ENCODE results near the gene DHX34.

DHX34 gene

GRCh38 chr19:47312366-47313006 is 36.6 kb upstream of the DHX34 start:
- Histone ChIP-seq H3K27ac (ENCODE audit: low read length) (no peak overlapping the region), H3K36me3 (ENCODE audit: insufficient read depth, low read depth, low read length) (no peaks in the 10 kb centered on the region), H3K4me3 (ENCODE audit: low read length) (no peak overlapping the region), H3K4me1 (ENCODE audit: insufficient read depth, low read length) (no peaks in the 10 kb centered on the region), H3K9ac (ENCODE audit: low read depth, low read length) (no peak overlapping the region), H3K27me3 (ENCODE audit: insufficient read depth, low read length) (no peaks in the 10 kb centered on the region; the same call in 1 of the 2 replicates), H3K9me3 (ENCODE audit: insufficient read depth, low read depth, low read length) (no peaks in the 10 kb centered on the region)

- Histone ChIP-seq H3K9me3 (ENCODE audit: insufficient read depth, low read depth, low read length) (no peaks in the 10 kb centered on the region), H3K9ac (ENCODE audit: low read depth, low read length) (no peak overlapping the region), H3K27me3 (ENCODE audit: insufficient read depth, low read length) (no peaks in the 10 kb centered on the region; the same call in 1 of the 2 replicates), H3K27ac (ENCODE audit: low read length) (no peak overlapping the region), H3K4me1 (ENCODE audit: insufficient read depth, low read length) (no peaks in the 10 kb centered on the region), H3K4me3 (ENCODE audit: low read length) (no peak overlapping the region), H3K36me3 (ENCODE audit: insufficient read depth, low read depth, low read length) (no peaks in the 10 kb centered on the region)
These were observed 35.3 kb upstream of the DHX34 start for GRCh38 chr19:47313754-47314295.

- no peaks in the 10 kb centered on the region for H3K36me3 ChIP-seq (ENCODE audit: insufficient read depth, low read depth, low read length)
- no peaks in the 10 kb centered on the region for H3K9me3 ChIP-seq (ENCODE audit: insufficient read depth, low read depth, low read length)
- no peak overlapping the region for H3K9ac ChIP-seq (ENCODE audit: low read depth, low read length)
- no peak overlapping the region for H3K4me3 ChIP-seq (ENCODE audit: low read length)
- H3K27me3 ChIP-seq (ENCODE audit: insufficient read depth, low read length): no peaks in the 10 kb centered on the region
- no peak overlapping the region for H3K27ac ChIP-seq (ENCODE audit: low read length)
- H3K4me1 ChIP-seq (ENCODE audit: insufficient read depth, low read length): no peaks in the 10 kb centered on the region
These were observed 33.8 kb upstream of the DHX34 start for GRCh38 chr19:47315125-47315821.

GRCh38 chr19:47316513-47316912 is 32.6 kb upstream of the DHX34 start:
- Histone ChIP-seq H3K36me3 (ENCODE audit: insufficient read depth, low read depth, low read length) (no peaks in the 10 kb centered on the region), H3K27me3 (ENCODE audit: insufficient read depth, low read length) (no peaks in the 10 kb centered on the region), H3K9me3 (ENCODE audit: insufficient read depth, low read depth, low read length) (no peaks in the 10 kb centered on the region), H3K9ac (ENCODE audit: low read depth, low read length) (no peak overlapping the region), H3K4me3 (ENCODE audit: low read length) (no peak overlapping the region), H3K27ac (ENCODE audit: low read length) (no peak overlapping the region), H3K4me1 (ENCODE audit: insufficient read depth, low read length) (no peaks in the 10 kb centered on the region)

GRCh38 chr19:47319923-47320871 is 28.9 kb upstream of the DHX34 start:
- no peaks in the 10 kb centered on the region for H3K9me3 ChIP-seq (ENCODE audit: insufficient read depth, low read depth, low read length)
- no peaks in the 10 kb centered on the region for H3K36me3 ChIP-seq (ENCODE audit: insufficient read depth, low read depth, low read length)
- no peaks in the 10 kb centered on the region for H3K4me1 ChIP-seq (ENCODE audit: insufficient read depth, low read length)
- no peak overlapping the region for H3K9ac ChIP-seq (ENCODE audit: low read depth, low read length)
- H3K27ac ChIP-seq (ENCODE audit: low read length): no peak overlapping the region
- H3K27me3 ChIP-seq (ENCODE audit: insufficient read depth, low read length): no peaks in the 10 kb centered on the region
- no peak overlapping the region for H3K4me3 ChIP-seq (ENCODE audit: low read length)

GRCh38 chr19:47321630-47322029 is 27.5 kb upstream of the DHX34 start:
- no peak overlapping the region for H3K9ac ChIP-seq (ENCODE audit: low read depth, low read length)
- H3K36me3 ChIP-seq (ENCODE audit: insufficient read depth, low read depth, low read length): no peaks in the 10 kb centered on the region
- no peaks in the 10 kb centered on the region for H3K9me3 ChIP-seq (ENCODE audit: insufficient read depth, low read depth, low read length)
- H3K27me3 ChIP-seq (ENCODE audit: insufficient read depth, low read length): no peaks in the 10 kb centered on the region
- H3K27ac ChIP-seq (ENCODE audit: low read length): no peak overlapping the region
- H3K4me3 ChIP-seq (ENCODE audit: low read length): no peak overlapping the region
- no peaks in the 10 kb centered on the region for H3K4me1 ChIP-seq (ENCODE audit: insufficient read depth, low read length)

GRCh38 chr19:47322058-47322457 is 27.1 kb upstream of the DHX34 start:
- Histone ChIP-seq H3K9me3 (ENCODE audit: insufficient read depth, low read depth, low read length) (no peaks in the 10 kb centered on the region), H3K9ac (ENCODE audit: low read depth, low read length) (no peak overlapping the region), H3K36me3 (ENCODE audit: insufficient read depth, low read depth, low read length) (no peaks in the 10 kb centered on the region), H3K27me3 (ENCODE audit: insufficient read depth, low read length) (no peaks in the 10 kb centered on the region), H3K27ac (ENCODE audit: low read length) (no peak overlapping the region), H3K4me3 (ENCODE audit: low read length) (no peak overlapping the region), H3K4me1 (ENCODE audit: insufficient read depth, low read length) (no peaks in the 10 kb centered on the region)

- H3K27ac ChIP-seq (ENCODE audit: low read length): no peak overlapping the region
- H3K27me3 ChIP-seq (ENCODE audit: insufficient read depth, low read length): no peaks in the 10 kb centered on the region
- H3K4me1 ChIP-seq (ENCODE audit: insufficient read depth, low read length): no peaks in the 10 kb centered on the region
- no peaks in the 10 kb centered on the region for H3K36me3 ChIP-seq (ENCODE audit: insufficient read depth, low read depth, low read length)
- H3K9ac ChIP-seq (ENCODE audit: low read depth, low read length): no peak overlapping the region
- no peak overlapping the region for H3K4me3 ChIP-seq (ENCODE audit: low read length)
- no peaks in the 10 kb centered on the region for H3K9me3 ChIP-seq (ENCODE audit: insufficient read depth, low read depth, low read length)
These were observed 25.7 kb upstream of the DHX34 start for GRCh38 chr19:47323409-47323808.

- Histone ChIP-seq H3K27me3 (ENCODE audit: insufficient read depth, low read length) (no peaks in the 10 kb centered on the region), H3K36me3 (ENCODE audit: insufficient read depth, low read depth, low read length) (no peaks in the 10 kb centered on the region), H3K9me3 (ENCODE audit: insufficient read depth, low read depth, low read length) (no peaks in the 10 kb centered on the region), H3K4me1 (ENCODE audit: insufficient read depth, low read length) (no peaks in the 10 kb centered on the region), H3K9ac (ENCODE audit: low read depth, low read length) (no peak overlapping the region), H3K4me3 (ENCODE audit: low read length) (no peak overlapping the region), H3K27ac (ENCODE audit: low read length) (no peak overlapping the region)
These were observed 25.2 kb upstream of the DHX34 start for GRCh38 chr19:47323872-47324271.

GRCh38 chr19:47324502-47324901 is 24.6 kb upstream of the DHX34 start:
- H3K36me3 ChIP-seq (ENCODE audit: insufficient read depth, low read depth, low read length): no peaks in the 10 kb centered on the region
- no peaks in the 10 kb centered on the region for H3K9me3 ChIP-seq (ENCODE audit: insufficient read depth, low read depth, low read length)
- H3K9ac ChIP-seq (ENCODE audit: low read depth, low read length): no peak overlapping the region
- no peak overlapping the region for H3K27ac ChIP-seq (ENCODE audit: low read length)
- H3K4me3 ChIP-seq (ENCODE audit: low read length): no peak overlapping the region
- H3K4me1 ChIP-seq (ENCODE audit: insufficient read depth, low read length): no peaks in the 10 kb centered on the region
- no peaks in the 10 kb centered on the region for H3K27me3 ChIP-seq (ENCODE audit: insufficient read depth, low read length)

GRCh38 chr19:47330466-47330869 is 18.6 kb upstream of the DHX34 start:
- Histone ChIP-seq H3K4me1 (ENCODE audit: insufficient read depth, low read length) (no peaks in the 10 kb centered on the region), H3K27me3 (ENCODE audit: insufficient read depth, low read length) (no peaks in the 10 kb centered on the region), H3K9me3 (ENCODE audit: insufficient read depth, low read depth, low read length) (no peaks in the 10 kb centered on the region), H3K9ac (ENCODE audit: low read depth, low read length) (no peak overlapping the region), H3K4me3 (ENCODE audit: low read length) (no peak overlapping the region), H3K27ac (ENCODE audit: low read length) (no peak overlapping the region), H3K36me3 (ENCODE audit: insufficient read depth, low read depth, low read length) (no peaks in the 10 kb centered on the region)

Measured in iPS-20b (cell line).